Liver (tissue), 9 donors: Measurements from ENCODE around the gene MYO9B. TPM values are rescaled to one million over a fixed set of nuclear protein-coding genes. Genes with fewer than 3 reads are reported as not detected.

Experiments used
- DNase-seq: peaks from one replicate; pipeline ENCODE4 v3.0.0-alpha.2; 2017; ENCODE audit warnings: low spot score
- H3K27ac ChIP-seq, 2 donors: one replicate each; pipeline ENCODE4 v1.7.0; 2013; ENCODE audit warnings: inconsistent platforms in 2 of 2, low read length in 2 of 2, control low read depth in 1 of 2, low read depth in 1 of 2, mild to moderate bottlenecking in 1 of 2
- H3K27me3 ChIP-seq, 4 donors: one replicate each; pipeline versions ENCODE4 v1.6.1 to v1.7.0; 2013; ENCODE audit warnings: low read length in 3 of 4, inconsistent platforms in 1 of 4, mild to moderate bottlenecking in 1 of 4, moderate library complexity in 1 of 4; ENCODE audit not compliant: control insufficient read depth in 4 of 4, insufficient read depth in 4 of 4
- H3K36me3 ChIP-seq, 4 donors: one replicate each; pipeline versions ENCODE4 v1.6.1 to v1.7.0; 2013; ENCODE audit warnings: low read length in 3 of 4, mild to moderate bottlenecking in 3 of 4, low read depth in 1 of 4, moderate library complexity in 1 of 4; ENCODE audit not compliant: control insufficient read depth in 4 of 4, insufficient read depth in 3 of 4
- H3K4me1 ChIP-seq, 4 donors: one replicate each; pipeline versions ENCODE4 v1.6.1 to v1.7.0; 2013; ENCODE audit warnings: low read length in 3 of 4, mild to moderate bottlenecking in 3 of 4, moderate library complexity in 1 of 4; ENCODE audit not compliant: control insufficient read depth in 4 of 4, insufficient read depth in 4 of 4
- H3K4me3 ChIP-seq, 3 donors: one replicate each; pipeline versions ENCODE4 v1.6.1 to v1.7.0; 2013; ENCODE audit warnings: low read length in 3 of 3, control low read depth in 1 of 3, low read depth in 1 of 3, mild to moderate bottlenecking in 1 of 3
- H3K9ac ChIP-seq, 2 donors: one replicate each; pipeline ENCODE4 v1.7.0; 2013; ENCODE audit warnings: low read length in 2 of 2, mild to moderate bottlenecking in 2 of 2, moderate library complexity in 2 of 2, control low read depth in 1 of 2, low read depth in 1 of 2
- H3K9me3 ChIP-seq, 4 donors: one replicate each; pipeline versions ENCODE4 v1.6.1 to v1.7.0; 2013; ENCODE audit warnings: low read length in 3 of 4; ENCODE audit not compliant: control insufficient read depth in 4 of 4
- CTCF ChIP-seq: fragments of 150-350 bp; IDR thresholded peaks from 2 replicates; pipeline ENCODE4 v1.5.1; 2017; ENCODE audit warnings: improper control_type of control experiment, low read depth, low read length; ENCODE audit not compliant: missing input control
- GABPA ChIP-seq, 2 donors: IDR thresholded peaks in 1 of 2; conservative IDR thresholded peaks in 1 of 2; 2 replicates each; pipeline ENCODE4 v1.6.1; 2016; ENCODE audit warnings: antibody characterized with exemption in 2 of 2, mild to moderate bottlenecking in 1 of 2, moderate library complexity in 1 of 2
- HNF4A ChIP-seq, 2 donors: conservative IDR thresholded peaks; 2 replicates each; pipeline ENCODE4 v1.6.1; 2016; ENCODE audit warnings: antibody characterized with exemption in 2 of 2, mild to moderate bottlenecking in 2 of 2
- NR2F2 ChIP-seq: IDR thresholded peaks from 2 replicates; pipeline ENCODE4 v1.6.1; 2016; ENCODE audit warnings: antibody characterized with exemption
- RXRA ChIP-seq, 2 donors: IDR thresholded peaks; 2 replicates each; pipeline ENCODE4 v1.6.1; 2017 to 2018; ENCODE audit warnings: antibody characterized with exemption in 2 of 2, mild to moderate bottlenecking in 1 of 2
- SP1 ChIP-seq: IDR thresholded peaks from 2 replicates; pipeline ENCODE4 v1.6.1; 2018; ENCODE audit warnings: antibody characterized with exemption, mild to moderate bottlenecking
- TAF1 ChIP-seq: conservative IDR thresholded peaks from 2 replicates; pipeline ENCODE4 v1.6.1; 2016; ENCODE audit warnings: antibody characterized with exemption, mild to moderate bottlenecking
- ZBTB33 ChIP-seq: IDR thresholded peaks from 2 replicates; pipeline ENCODE4 v1.6.1; 2016; ENCODE audit warnings: antibody characterized with exemption
- WGBS: extraction: QIAGEN DNeasy Blood & Tissue Kit; methylation state at CpG from one replicate; pipeline ENCODE4 v1.1.7; 2013; 5-methylcytosine and 5-hydroxymethylcytosine counted together
- polyA plus RNA-seq, 2 donors: library from polyadenylated mRNA; stranded (reverse) in 1 of 2; unstranded in 1 of 2; fragments of 200-250 nt in 1 of 2; fragments of >200 nt in 1 of 2; fragmentation: Nextera tagmentation in 1 of 2; extraction: Ambion mirVana in 1 of 2; gene quantifications; one replicate each; pipeline versions ENCODE4 v1.2.1 to v1.2.3, GENCODE V29; 2013 to 2015
- total RNA-seq, 2 donors: library from RNA; depleted of rRNA; stranded (reverse); fragments of >200 nt; gene quantifications; one replicate each; pipeline ENCODE4 v1.2.3, GENCODE V29; 2014
- donor health status: healthy.
- donor health status: healthy.
- donor health status: healthy.
- donor health status: healthy.
- donor health status: healthy.

MYO9B gene
- total and polyA plus RNA-seq, 4 donors: 9.1 to 32.5 (median 21.0) TPM

- Histone ChIP-seq H3K36me3 (no peaks in the 10 kb centered on the region), H3K4me1 (peaks cover 16 to 54% (median 49%) of the 10 kb centered on the region in 4 donors), H3K9me3 (no peaks in the 10 kb centered on the region), H3K4me3 (peak within 1 kb of the TSS; percentile 75 to 89 (median 88)), H3K9ac (peak within 1 kb of the TSS in 1 of 2 donors; percentile 60), H3K27me3 (no peaks in the 10 kb centered on the region), H3K27ac (peak within 1 kb of the TSS; percentile 84 to 91)
- no peak for DNase-seq
- TF ChIP-seq RXRA (IDR thresholded peaks at IDR 0.05): no peak
- whole genome bisulfite sequencing: under 1% methylated on average over 71 of the region's 72 CpGs
Observed at GRCh38 chr19:17245535-17245984, 170.0 kb downstream of the MYO9B start, which contains the start of gene NR2F6. Gene NR2F6, minus strand, starts transcription at chr19:17245919. Its CDS starts 699 bp downstream, at chr19:17245220.

- H3K9ac ChIP-seq: no peak overlapping the region
- peak overlapping the region; percentile 32 to 75 (median 64) for H3K4me3 ChIP-seq
Observed at GRCh38 chr19:17246681-17247425, 171.3 kb downstream of the MYO9B start.

More at GRCh38 chr19:17246681-17247425, 171.3 kb downstream of the MYO9B start:
- Histone ChIP-seq H3K27ac (peak overlapping the region; percentile 84 to 91), H3K36me3 (no peaks in the 10 kb centered on the region), H3K27me3 (no peaks in the 10 kb centered on the region), H3K4me1 (peaks cover 10 to 44% (median 37%) of the 10 kb centered on the region in 4 donors), H3K9me3 (no peaks in the 10 kb centered on the region)
- TF ChIP-seq CTCF (peak; percentile 3), RXRA (IDR thresholded peaks at IDR 0.05) (peak; percentile 49 to 67), NR2F2 (peak; percentile 72), ZBTB33 (no peak), GABPA (IDR thresholded peaks at IDR 0.05 in 1 of 2, conservative IDR thresholded peaks at IDR 0.05 in 1 of 2) (no peak), TAF1 (no peak), HNF4A (conservative IDR thresholded peaks at IDR 0.05) (peak in 1 of 2 donors; percentile 45), SP1 (peak; percentile 69)
- 8% methylated on average over 21 of the region's 21 CpGs for WGBS
- DNase-seq: no peak
